Loucy (cell line): ENCODE measurements around the gene TMEM132D.

ENCODE experiments used
- H2AFZ ChIP-seq: fragments of 200-600 bp; sonication (generic); 2 replicates; pipeline ENCODE4 v1.6.0; 2016; ENCODE audit warnings: antibody characterized with exemption, mild to moderate bottlenecking, low read length, moderate library complexity
- H3F3A ChIP-seq: fragments of 200-600 bp; 2 replicates; pipeline ENCODE4 v1.6.0; 2016; ENCODE audit warnings: antibody characterized with exemption, low read depth, mild to moderate bottlenecking
- H3K27me3 ChIP-seq: fragments of 200-600 bp; sonication (generic); 2 replicates; pipeline ENCODE4 v1.6.1; 2014; ENCODE audit warnings: low read length, mild to moderate bottlenecking; ENCODE audit not compliant: insufficient read depth, poor library complexity, severe bottlenecking
- H3K36me3 ChIP-seq: fragments of 200-600 bp; sonication (generic); 2 replicates; pipeline ENCODE4 v1.6.1; 2016; ENCODE audit warnings: low read length; ENCODE audit not compliant: insufficient read depth
- H3K4me1 ChIP-seq: fragments of 200-600 bp; sonication (generic); 2 replicates; pipeline ENCODE4 v1.5.1; 2014; ENCODE audit warnings: low read length, mild to moderate bottlenecking; ENCODE audit not compliant: insufficient read depth, poor library complexity, severe bottlenecking
- H3K4me2 ChIP-seq: fragments of 200-600 bp; sonication (generic); 2 replicates; pipeline ENCODE4 v1.6.0; 2014; ENCODE audit warnings: antibody characterized with exemption, low read length, low read depth, mild to moderate bottlenecking; ENCODE audit not compliant: poor library complexity, severe bottlenecking
- H3K4me3 ChIP-seq: fragments of 200-600 bp; sonication (generic); 2 replicates; pipeline ENCODE4 v1.5.1; 2014; ENCODE audit warnings: low read length, mild to moderate bottlenecking, mixed read lengths; ENCODE audit not compliant: poor library complexity, severe bottlenecking
- H3K79me2 ChIP-seq: fragments of 200-600 bp; sonication (generic); 2 replicates; pipeline ENCODE4 v1.6.1; 2014; ENCODE audit warnings: low read length; ENCODE audit not compliant: insufficient read depth
- H3K9ac ChIP-seq: fragments of 200-600 bp; sonication (generic); 2 replicates; pipeline ENCODE4 v1.6.0; 2014; ENCODE audit warnings: mild to moderate bottlenecking, low read depth, low read length, moderate library complexity; ENCODE audit not compliant: poor library complexity, severe bottlenecking
- H3K9me2 ChIP-seq: fragments of 200-600 bp; sonication (generic); replicated peaks from 2 replicates; pipeline ENCODE4 v1.6.1; 2016; ENCODE audit warnings: low read depth, low read length, mixed read lengths
- H3K9me3 ChIP-seq: fragments of 200-600 bp; sonication (generic); 2 replicates; pipeline ENCODE4 v1.6.1; 2014; ENCODE audit warnings: mild to moderate bottlenecking, antibody characterized with exemption, low read length, low read depth; ENCODE audit not compliant: insufficient read depth
- H4K20me1 ChIP-seq: fragments of 200-600 bp; sonication (generic); 2 replicates; pipeline ENCODE4 v1.6.0; 2014; ENCODE audit warnings: antibody characterized with exemption, low read length, mild to moderate bottlenecking; ENCODE audit not compliant: insufficient read depth, poor library complexity, severe bottlenecking
- CTCF ChIP-seq: fragments of 200-600 bp; sonication (generic); conservative IDR thresholded peaks from 2 replicates; pipeline ENCODE4 v1.5.1; 2014; ENCODE audit warnings: mild to moderate bottlenecking, antibody characterized with exemption, low read length
- EZH2phosphoT487 ChIP-seq: fragments of 200-600 bp; IDR thresholded peaks from 2 replicates; pipeline ENCODE4 v1.6.1; 2018; ENCODE audit warnings: antibody characterized with exemption, mild to moderate bottlenecking, moderate library complexity, borderline replicate concordance

TMEM132D gene

DNA sequence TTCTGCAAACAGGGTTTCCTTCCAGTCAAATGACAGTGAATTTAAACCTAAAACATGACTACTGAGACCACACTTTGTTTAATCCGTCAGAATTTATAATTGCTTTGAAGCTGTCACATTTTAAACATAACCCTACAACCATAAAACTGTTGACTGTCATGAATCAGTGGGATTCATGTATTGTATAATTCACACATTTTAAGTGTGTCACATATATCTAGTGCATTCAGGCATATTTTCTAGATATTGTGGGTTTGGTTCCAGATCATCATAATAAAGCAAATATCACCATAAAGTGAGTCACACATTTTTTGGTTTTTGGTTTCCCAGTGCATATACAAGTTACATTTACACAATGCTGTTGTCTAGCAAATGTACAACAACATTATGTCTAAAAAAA, 304.4 kb downstream of the TMEM132D start:
- H3K36me3 ChIP-seq: no peaks in the 10 kb centered on the region
- no peak overlapping the region for H2AFZ ChIP-seq
- no peaks in the 10 kb centered on the region for H3K4me1 ChIP-seq
- H3K79me2 ChIP-seq: no peaks in the 10 kb centered on the region
- H3K9me3 ChIP-seq: no peaks in the 10 kb centered on the region
- no peaks in the 10 kb centered on the region for H3F3A ChIP-seq
- H4K20me1 ChIP-seq: no peaks in the 10 kb centered on the region
- no peak overlapping the region for H3K4me2 ChIP-seq
- H3K9ac ChIP-seq: no peak overlapping the region
- no peaks in the 10 kb centered on the region for H3K9me2 ChIP-seq
- no peak overlapping the region for H3K4me3 ChIP-seq
- TF ChIP-seq CTCF (no peak), EZH2phosphoT487 (no peak)
- H3K27me3 ChIP-seq: no peaks in the 10 kb centered on the region

DNA sequence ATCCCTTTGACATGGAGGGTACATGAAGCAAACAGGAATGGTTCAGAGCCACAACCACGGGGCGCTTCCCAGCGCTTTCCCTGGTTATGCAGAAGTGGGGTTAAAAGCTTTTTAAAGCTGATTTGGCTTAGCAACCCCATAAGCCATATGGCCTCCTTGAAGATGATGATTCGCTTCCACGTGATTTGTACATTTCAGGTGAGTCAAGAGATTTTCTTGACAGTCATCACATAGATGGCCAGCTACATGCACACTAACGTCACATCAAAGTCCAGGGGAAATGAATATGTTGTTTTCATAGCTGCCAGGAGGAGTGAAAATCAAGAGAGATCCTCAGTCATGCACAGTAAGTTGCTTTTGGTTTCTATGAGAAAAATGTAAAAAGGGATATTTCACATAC, 309.7 kb downstream of the TMEM132D start:
- H3K9me2 ChIP-seq: no peaks in the 10 kb centered on the region
- H3K27me3 ChIP-seq: no peaks in the 10 kb centered on the region
- no peaks in the 10 kb centered on the region for H4K20me1 ChIP-seq
- H3K4me3 ChIP-seq: no peak overlapping the region
- no peak for TF ChIP-seq CTCF
- no peak for TF ChIP-seq EZH2phosphoT487
- H2AFZ ChIP-seq: no peak overlapping the region
- no peaks in the 10 kb centered on the region for H3K36me3 ChIP-seq
- H3K4me1 ChIP-seq: no peaks in the 10 kb centered on the region
- no peak overlapping the region for H3K4me2 ChIP-seq
- no peaks in the 10 kb centered on the region for H3K79me2 ChIP-seq
- no peak overlapping the region for H3K9ac ChIP-seq
- H3K9me3 ChIP-seq: no peaks in the 10 kb centered on the region
- H3F3A ChIP-seq: no peaks in the 10 kb centered on the region

DNA sequence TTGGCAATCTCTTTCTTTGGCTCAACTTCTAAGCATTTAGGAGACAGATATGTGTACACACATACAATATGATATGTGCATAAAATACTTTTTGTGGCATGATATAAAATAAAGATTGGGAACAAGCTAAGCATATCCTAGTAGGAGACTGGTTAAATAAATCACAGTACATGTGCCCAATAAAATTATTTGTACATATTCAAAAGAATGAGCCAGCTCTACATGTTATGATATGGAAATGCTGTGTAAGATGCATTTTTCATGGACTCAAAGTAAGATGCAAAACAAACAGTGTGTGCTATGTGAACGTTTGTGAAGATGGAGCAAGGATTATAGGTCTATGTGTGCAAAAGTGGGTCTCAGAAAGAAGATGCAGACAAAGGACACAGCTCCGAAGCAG, 311.4 kb downstream of the TMEM132D start:
- Histone ChIP-seq H3K9me3 (no peaks in the 10 kb centered on the region; the same call in 1 of the 2 replicates), H4K20me1 (no peaks in the 10 kb centered on the region), H3K27me3 (no peaks in the 10 kb centered on the region), H3F3A (no peaks in the 10 kb centered on the region), H3K4me2 (no peak overlapping the region), H3K4me1 (no peaks in the 10 kb centered on the region), H3K36me3 (no peaks in the 10 kb centered on the region), H3K79me2 (no peaks in the 10 kb centered on the region), H3K4me3 (no peak overlapping the region), H3K9me2 (no peaks in the 10 kb centered on the region), H3K9ac (no peak overlapping the region), H2AFZ (no peak overlapping the region)
- TF ChIP-seq EZH2phosphoT487: no peak
- no peak for TF ChIP-seq CTCF
